NCI-H2227 (cell line): ENCODE results near the gene ZNF462.

Source experiments
- DNase-seq: peaks from one replicate; lab custom pipeline; 2025; ENCODE audit not compliant: unreplicated experiment; lab: John Stamatoyannopoulos, UW

Gene ZNF462

GRCh38 chr9:106992186-106992585 lies 129.2 kb downstream of the ZNF462 start:
- DNase-seq: no peak

- DNase-seq: no peak
Measured at GRCh38 chr9:106993603-106994002, 130.6 kb downstream of the ZNF462 start.

- DNase-seq: no peak
Measured at GRCh38 chr9:106994463-106994862, 131.5 kb downstream of the ZNF462 start.

- DNase-seq: no peak
Measured at GRCh38 chr9:107000218-107000617, 137.3 kb downstream of the ZNF462 start.

GRCh38 chr9:107005201-107005600 lies 142.2 kb downstream of the ZNF462 start:
- DNase-seq: no peak

- DNase-seq: no peak
Measured at GRCh38 chr9:107007402-107007801, 144.4 kb downstream of the ZNF462 start.

GRCh38 chr9:107008011-107008410 lies 145.0 kb downstream of the ZNF462 start:
- DNase-seq: no peak

GRCh38 chr9:107008447-107008846 lies 145.5 kb downstream of the ZNF462 start:
- DNase-seq: no peak

GRCh38 chr9:107016383-107016782 lies 153.4 kb downstream of the ZNF462 start:
- DNase-seq: peak; percentile 5

- DNase-seq: no peak
Measured at GRCh38 chr9:107018861-107019545, 156.0 kb downstream of the ZNF462 start.

- no peak for DNase-seq
Measured at GRCh38 chr9:107020040-107020530, 157.1 kb downstream of the ZNF462 start.

GRCh38 chr9:107024193-107024592 lies 161.2 kb downstream of the ZNF462 start:
- no peak for DNase-seq

- peak; percentile 8 for DNase-seq
Measured at GRCh38 chr9:107025260-107026035, 162.5 kb downstream of the ZNF462 start.

GRCh38 chr9:107029146-107029545 lies 166.2 kb downstream of the ZNF462 start:
- no peak for DNase-seq

- DNase-seq: no peak
Measured at GRCh38 chr9:107033966-107034365, 171.0 kb downstream of the ZNF462 start.

- no peak for DNase-seq
Measured at GRCh38 chr9:107034831-107035230, 171.9 kb downstream of the ZNF462 start.

GRCh38 chr9:107036367-107036766 lies 173.4 kb downstream of the ZNF462 start:
- DNase-seq: no peak

- no peak for DNase-seq
Measured at GRCh38 chr9:107039542-107039941, 176.6 kb downstream of the ZNF462 start.

GRCh38 chr9:107042606-107043005 lies 179.6 kb downstream of the ZNF462 start:
- no peak for DNase-seq

- DNase-seq: no peak
Measured at GRCh38 chr9:107043886-107044285, 180.9 kb downstream of the ZNF462 start.

- DNase-seq: no peak
Measured at GRCh38 chr9:107044872-107045271, 181.9 kb downstream of the ZNF462 start.

- DNase-seq: no peak
Measured at GRCh38 chr9:107046692-107047091, 183.7 kb downstream of the ZNF462 start.
